GM19397 (cell line): Measurements from ENCODE around the gene IL2RA.
"Not testable (repeated sequence)": the region's sequence is repeated elsewhere in the genome, so short reads cannot be mapped to it uniquely, and the experiment has no call there.

Source experiments
- ATAC-seq: cut with Tn5 transposase; IDR thresholded peaks from one replicate; pipeline ENCODE4 v1.9.1; 2021; ENCODE audit warnings: mild to moderate bottlenecking, moderate library complexity; ENCODE audit not compliant: unreplicated experiment

IL2RA gene

DNA sequence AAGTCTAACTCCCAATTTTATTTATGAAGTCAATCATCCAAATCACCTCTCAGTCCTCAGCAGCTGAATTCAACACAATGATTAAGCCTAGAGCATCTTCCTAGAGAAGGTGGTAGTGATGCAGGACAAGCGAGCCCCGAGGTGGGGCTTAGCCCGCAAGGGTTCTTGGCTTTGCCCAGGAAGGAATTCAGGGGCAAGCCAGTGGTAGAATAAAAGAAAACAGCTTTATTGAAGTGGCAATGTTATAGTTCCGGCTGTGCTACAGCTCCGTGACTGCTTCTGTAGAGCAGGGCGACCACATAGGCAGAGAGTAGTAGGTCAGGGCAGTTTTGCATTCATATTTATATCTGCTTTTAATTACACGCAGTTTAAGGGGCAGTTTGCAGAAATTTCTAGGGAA is 18.1 kb downstream of the IL2RA start:
- no peak for ATAC-seq

DNA sequence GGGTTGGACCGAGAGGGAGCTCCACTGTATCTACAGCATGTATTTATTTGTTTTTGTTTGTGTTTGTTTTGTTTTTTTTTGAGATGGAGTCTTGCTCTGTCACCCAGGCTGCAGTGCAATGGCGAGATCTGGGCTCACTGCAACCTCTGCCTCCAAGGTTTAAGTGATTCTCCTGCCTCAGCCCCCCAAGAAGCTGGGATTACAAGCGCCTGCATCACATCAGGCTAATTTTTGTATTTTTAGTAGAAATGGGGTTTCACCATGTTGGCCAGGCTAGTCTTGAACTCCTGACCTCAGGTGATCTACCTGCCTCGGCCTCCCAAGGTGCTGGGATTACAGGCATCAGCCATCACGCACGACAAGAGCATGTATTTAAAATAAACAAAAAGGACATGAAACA is 18.8 kb downstream of the IL2RA start:
- ATAC-seq, result not testable (repeated sequence)

DNA sequence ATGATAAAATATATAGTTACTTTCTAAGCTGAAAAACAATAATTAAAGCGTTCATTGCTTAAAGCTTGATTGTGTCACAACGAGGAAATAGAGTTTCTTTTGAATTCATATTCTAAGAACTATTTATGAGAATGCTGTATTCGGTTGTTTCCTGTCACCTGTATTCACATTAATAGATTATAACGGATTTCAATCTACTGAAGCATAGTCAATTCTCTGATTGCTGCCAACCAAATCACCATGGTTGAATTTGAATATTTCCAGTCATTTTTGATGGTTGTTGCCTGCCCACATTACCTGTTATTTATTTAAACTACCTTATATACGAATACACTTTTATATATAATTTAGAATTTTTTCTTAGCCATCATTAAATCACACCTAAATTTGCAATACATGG is 22.0 kb downstream of the IL2RA start:
- no peak for ATAC-seq

DNA sequence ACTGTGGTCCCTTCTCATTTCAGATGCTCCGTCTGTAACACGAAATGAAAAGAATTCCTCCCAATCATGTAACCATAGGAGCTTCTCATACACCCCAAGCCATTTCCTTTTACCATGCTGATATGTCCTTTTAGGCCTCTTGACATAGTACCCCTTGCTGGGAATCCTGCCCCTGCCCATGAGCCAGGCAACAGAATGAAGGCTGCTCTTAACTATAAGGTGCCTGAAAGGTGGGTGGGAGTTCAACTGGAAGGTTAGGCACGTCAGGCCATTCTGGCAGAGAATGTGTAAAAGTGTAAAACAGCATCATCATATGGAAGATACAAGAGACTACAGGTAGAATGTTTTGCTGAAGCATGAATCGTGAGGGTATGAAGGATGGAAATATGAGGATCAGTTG is 22.5 kb downstream of the IL2RA start:
- no peak for ATAC-seq

DNA sequence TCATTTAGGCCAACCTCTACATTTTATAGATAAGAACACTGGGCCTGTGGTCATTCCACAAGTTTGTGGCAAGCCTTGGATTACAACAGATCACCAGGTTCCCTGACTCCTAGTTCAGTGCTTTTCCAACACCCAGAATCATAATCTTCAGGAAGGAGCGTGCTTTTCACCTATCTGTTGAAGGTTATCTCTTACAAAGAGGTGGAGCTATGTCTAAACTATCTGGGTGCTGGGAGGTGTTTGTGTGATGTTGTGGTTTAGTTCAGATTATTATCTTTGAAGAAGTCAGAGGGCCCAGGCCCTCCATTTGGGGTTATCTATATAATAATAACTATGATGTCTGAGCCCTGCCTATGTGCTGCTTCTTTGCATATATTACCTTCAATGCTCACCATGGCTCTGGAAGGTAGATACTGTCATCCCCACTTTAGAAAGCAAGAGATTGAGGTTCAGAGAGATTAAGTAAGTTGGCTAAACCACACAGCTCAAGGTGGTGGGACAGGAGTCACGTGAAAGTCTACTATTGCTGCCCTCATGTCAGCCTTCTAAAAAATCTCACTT is 24.0 kb downstream of the IL2RA start:
- no peak for ATAC-seq

DNA sequence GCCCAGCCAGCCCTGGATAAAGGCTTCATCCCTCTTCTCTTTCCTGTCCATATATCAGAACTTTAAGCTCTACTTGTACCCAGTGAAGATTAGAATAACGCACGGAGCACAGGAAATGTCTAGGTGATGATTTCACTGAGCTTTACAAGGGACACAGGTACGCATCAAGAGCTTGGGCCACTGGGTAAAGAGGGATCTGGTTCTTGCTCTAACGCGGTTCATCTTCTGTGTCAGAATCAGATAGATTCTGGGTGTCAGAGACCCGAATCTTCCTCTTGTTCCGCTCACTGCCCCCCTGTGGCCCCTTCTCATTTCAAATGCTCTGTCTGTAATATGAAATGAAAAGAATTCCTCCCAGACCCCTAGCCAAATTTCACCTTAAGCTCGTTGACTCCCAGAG is 24.7 kb downstream of the IL2RA start:
- ATAC-seq, result no peak

DNA sequence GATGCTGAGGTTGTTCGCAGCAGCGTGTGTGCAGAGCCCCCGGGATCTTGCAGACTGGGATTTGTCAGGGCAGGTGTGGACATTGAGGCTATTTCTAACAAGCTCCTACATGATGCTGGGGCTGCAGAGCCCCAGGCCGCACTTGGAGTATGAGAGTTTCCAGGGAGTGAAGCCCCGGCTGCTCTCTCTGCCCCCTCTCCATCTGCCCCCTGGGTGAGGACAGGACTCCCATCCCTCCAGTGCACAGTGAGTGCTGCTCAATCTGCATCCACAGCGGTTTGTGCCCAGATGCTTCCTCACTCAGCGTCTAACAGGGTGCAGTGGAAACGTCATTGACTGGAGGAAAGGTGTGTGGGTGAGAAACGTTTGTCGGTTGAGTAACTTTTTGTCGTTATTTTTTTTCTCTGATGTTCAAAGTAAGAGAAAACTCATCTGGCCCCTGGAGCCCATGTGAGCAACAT is 25.3 kb downstream of the IL2RA start:
- no peak for ATAC-seq

DNA sequence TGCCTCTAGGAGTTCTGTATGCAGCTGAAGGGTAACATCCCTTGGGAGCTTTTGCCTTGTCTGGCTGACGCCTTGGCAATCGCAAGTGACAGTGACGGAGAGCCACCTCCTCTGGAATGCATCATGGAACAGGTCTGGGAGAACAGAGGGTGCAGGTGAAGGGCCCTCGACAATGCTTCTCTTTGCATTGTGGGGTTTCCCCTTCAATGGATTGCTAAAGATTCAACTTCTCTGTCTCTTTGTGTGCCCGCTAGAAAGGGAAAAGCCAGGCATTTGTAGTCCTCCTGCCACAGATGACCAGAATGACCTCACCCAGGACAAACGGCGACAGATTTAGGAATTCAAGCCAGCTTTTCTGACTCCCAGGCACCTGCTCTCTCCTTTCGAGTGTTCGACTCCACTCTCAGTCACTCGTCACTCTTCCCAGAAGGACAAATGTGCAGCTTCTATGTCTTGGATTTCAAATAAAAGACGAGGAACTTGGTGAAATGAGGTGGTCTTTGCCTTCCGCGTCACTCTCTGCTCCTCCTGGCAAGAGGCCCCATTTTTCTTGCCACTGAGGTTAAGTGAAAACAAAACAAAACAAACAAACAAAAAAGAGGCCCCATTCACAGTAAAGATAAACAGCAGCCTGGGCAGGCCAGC is 26.1 kb downstream of the IL2RA start:
- ATAC-seq, result no peak

DNA sequence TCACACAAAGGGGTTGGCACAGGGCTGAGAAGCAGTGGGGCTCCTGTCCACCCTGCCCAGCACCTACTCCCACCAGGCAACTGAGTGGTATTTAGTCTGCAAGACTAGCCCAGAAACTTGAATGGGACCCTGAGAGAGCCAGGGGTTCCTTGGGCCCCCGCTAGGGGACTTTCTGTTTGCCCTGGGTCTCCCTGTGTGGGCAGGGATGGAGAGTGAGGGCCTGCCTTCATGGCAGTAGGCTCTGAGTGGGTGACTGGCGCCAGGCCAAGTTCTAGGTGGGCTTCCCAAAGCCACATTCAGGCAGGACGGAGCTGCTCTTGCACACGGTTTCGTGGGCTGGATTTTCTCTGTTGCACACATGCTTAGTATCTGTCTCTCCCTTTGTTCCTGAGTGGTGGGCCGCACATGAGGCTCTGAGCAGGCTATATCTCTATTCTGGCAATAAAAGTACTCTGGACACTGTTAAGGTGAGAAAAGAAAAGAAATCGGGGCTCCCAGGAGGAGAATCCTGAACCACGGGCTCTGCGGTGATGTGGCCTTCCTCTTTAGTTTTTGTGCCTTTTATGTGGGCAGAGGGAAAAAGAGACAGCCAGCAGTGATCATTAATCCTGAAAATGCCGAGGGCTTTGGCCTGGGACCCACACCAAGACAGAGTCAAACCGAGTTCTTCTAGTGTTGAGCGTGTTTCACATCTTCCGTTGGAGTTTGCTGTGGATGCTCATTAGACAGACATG is 26.9 kb downstream of the IL2RA start:
- ATAC-seq, result no peak

DNA sequence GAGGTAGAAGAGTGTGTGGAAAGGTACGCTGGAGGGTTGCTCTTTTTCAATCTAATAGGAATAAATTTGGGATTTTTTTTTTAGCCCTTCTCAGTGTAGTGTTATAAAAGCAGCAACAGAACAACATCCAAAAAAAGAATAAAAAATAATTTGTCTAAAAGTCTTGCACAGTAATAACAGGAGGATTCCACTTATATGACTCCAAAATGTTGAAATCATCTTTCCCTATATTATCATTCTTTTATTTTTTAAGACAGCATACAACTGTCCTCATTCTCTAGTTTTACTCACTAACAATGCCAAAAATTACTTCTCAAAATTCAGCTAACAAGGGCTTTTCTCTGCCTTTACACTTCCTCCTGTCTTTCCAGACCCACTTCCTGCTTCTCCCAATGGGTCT is 27.8 kb downstream of the IL2RA start:
- no peak for ATAC-seq

DNA sequence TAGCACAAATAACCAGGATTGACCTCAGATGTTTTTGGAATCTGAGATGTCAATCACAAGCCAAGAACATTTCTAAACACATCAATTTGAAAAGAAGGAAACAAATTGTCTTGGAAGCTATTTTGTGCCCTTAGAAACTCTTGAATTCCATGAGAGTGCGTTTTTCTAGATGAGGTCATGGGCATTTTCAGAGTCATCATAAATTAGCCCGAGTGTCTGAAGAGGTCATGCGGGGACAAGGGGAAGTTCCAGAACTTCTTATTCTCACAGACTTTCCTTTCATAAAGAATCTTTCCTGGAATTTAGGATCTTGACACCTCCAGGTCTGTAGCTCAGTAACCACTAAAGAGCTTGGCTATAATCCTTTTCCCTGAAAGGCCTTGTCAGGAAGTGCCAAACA is 28.2 kb downstream of the IL2RA start:
- no peak for ATAC-seq

DNA sequence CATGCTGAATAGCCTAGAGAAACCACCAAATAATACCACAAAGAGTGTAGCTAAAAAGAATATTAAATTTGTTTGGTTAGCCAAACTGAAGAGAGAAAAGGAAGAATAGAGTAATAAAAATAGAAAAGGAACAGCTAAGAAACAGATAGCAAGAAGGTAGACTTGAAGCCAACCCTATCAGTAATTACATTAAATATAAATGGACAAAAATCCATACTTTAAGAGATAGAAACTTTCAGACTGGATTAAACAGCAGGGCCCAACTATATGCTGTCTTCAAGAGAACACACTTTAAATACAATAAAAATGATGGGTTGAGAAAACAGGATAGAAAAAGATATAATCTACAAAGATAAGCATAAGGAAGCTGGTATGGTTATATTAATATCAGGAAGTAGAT is 31.2 kb downstream of the IL2RA start:
- ATAC-seq, result no peak

DNA sequence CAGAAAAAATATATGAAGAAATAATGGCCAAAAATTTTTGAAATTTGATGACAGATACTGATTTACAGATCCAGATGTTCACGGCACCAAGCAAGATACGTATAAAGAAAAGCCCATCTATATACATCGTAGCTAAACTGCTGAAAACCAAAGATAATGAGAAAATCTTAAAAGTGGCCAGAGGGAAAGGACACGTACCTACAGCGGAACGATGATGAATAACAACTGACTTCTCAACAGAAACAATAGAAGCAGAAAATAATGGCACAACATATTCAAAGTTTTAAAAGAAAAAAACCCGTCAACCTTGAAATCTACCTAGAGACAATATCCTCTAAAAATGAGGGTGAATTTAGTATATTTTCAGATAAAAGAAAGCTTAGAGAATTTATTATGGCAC is 31.9 kb downstream of the IL2RA start:
- no peak for ATAC-seq

DNA sequence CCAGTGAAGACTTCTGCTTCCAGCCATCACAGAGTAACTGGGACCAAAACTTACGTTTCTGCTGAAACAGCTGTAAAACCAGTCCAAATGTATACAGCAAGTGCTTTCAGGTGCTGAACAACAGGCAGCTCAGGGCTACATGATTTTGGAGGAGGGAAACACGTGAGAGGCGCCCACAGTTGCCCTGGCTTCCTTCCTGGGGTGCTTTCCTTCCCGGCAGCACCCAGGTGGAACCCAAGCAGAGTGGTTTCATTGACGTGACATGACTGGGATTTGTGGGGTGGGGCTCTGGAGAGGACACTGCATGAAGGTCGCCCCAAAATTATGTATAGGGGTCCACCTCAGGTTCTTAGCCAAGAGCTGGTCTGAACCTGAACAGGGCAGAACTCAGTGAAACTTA is 34.2 kb downstream of the IL2RA start:
- ATAC-seq, result no peak

DNA sequence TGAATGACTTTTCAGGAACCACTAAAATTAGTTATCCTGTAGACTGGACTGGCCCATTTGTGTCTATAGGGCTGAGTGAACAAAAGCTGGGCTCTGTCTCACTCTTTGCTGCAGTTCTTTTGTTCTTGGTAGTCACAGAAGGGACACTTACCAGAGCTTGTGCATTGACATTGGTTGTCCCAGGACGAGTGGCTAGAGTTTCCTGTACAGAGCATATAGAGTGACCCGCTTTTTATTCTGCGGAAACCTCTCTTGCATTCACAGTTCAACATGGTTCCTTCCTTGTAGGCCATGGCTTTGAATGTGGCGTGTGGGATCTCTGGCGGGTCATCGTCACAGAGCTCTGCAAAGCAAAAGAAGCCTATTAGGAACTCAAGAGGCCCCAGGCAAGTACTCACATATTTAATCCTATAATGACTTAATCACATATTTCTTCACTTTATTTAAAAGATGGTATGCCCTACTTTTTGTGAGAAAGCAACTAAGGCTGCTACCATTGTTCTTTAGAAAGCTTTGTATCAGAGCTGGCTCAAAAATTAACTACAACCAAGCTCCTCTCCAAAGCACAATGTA is 36.4 kb downstream of the IL2RA start:
- ATAC-seq, result no peak

DNA sequence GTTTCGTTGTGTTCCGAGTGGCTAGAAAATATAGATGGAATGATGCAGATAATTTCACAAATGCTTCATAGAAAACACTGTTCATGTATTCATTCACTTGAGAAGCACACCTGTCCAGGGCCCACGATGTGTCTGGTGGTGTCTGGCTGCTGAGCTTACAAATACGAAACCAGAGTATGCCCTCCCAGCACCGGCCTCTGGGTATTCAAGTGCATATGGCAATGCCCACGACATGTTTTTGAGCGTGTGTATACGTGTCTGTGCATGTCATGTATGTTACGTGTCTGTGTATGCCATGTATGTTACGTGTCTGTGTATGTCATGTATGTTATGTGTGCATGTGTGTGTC is 37.9 kb downstream of the IL2RA start:
- ATAC-seq, result no peak

DNA sequence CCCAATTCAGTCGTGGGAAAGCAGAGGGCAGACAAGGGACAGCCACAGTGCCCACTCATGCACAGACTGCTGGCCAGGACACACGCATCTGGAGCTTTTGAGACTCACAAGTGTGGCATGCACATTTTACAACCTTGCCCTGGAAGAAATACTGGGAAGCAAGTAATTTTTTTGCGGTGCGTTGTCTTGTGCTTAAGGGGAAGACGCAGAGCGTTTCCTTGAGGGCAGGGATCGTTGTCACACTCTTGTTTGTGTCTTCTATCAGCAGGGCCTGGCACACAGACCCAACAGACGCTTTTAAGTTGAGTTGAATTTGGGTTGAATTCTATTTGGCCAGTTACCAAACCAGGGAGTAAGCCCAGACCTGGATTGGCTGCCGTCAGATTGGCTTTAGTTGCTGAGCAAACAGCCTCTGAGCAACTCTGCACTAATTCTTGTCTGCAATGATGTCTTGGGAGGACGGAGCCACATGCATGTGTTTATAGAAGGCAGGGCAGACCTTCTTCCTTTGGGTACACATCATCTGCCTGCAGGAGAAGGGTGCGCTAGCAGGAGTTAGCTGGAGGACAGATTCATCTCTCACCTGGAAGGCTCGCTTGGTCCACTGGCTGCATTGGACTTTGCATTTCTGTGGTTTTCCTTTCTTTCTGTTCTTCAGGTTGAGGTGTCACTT is 38.4 kb downstream of the IL2RA start:
- no peak for ATAC-seq

DNA sequence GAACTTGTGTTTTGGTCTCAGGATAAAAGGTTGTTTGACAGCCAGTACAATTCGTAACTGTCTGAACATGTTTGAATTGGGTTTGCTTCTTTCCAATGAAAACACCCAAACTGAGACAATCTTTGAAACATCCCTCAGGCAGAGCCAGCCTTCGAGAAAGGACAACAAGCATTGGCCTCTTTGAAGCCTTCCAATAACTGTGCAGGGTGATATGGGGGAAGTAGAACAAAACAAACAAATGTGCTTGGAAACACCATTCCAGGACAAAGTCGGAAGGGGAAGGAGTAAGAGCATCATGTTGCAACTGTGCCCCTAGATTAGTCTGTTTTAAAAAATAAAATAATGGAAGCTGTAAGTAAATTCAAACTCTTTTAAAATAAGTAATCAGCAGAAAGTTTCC is 39.5 kb downstream of the IL2RA start:
- no peak for ATAC-seq

DNA sequence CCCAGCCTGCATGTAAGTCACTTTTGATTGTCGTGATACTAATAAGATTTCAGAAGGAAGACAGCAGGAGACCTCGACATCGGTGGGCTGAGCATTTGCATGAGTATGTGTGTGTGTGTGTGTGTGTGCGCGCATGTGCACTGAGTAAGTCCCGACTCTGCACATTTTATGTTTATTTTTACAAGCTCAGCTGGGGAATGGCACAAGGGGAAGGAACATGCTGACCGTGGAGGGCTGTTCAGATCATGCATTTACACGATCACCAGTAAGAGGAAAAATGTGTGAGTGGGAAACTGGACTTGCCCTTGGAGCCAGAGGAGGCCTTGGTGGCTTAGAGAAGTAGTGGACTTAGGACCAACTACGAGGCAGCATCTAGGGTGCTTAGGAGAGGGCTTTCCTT is 41.3 kb downstream of the IL2RA start:
- ATAC-seq, result no peak

DNA sequence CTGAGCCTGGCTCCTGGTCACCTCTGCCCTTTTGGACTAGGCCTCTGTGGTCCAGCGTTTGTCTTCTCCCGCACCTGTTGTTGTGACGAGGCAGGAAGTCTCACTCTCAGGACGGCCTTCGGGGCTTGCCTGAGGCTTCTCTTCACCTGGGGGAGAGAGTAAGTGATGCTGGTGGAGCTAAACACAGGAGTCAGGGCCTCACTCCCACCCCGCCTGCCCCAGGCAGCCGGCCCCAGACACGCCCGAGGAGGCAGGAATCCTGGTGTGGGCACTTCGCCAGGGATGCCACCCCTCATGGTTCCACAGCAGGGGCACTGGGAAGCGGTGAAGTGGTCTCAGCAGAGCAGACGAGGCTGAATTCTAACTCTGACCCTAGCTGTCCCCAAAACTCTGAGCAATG is 42.4 kb downstream of the IL2RA start:
- ATAC-seq, result no peak

DNA sequence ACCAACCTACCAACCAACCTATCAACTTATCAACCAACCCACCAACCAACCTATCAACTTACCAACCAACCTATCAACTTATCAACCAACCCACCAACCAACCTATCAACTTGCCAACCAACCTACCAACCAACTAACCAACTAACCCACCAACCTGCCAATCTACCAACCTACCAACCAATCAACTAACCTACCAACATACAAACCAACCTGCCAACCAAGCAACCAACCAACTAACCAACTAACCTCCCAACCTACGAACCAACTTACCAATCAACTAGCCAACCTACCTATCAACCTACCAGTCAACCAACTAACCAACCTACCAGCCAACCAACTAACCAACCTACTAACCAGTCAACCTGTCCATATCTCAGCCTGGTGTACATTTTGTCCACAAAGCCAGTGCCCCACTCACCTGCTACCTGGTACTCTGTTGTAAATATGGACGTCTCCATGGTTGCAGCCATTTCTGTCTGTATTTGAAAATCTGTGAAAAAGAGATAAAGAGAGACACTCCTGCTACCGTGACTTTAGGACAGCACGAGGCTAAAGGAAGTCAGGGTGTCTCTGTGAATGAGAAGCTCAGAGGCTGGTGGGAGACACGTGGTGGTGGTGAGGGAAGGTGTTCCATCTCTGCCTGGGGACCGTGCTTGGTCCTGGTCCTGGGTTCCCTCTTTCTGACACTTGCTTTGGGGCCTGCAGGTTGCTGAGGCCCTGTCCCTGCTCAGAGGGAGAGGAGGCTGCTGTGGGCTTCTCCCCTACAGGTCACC is 43.0 kb downstream of the IL2RA start:
- ATAC-seq, result no peak
